HG03280 (cell line): Measurements from ENCODE around the gene PLEKHM2.

Source experiments
- ATAC-seq: cut with Tn5 transposase; IDR thresholded peaks from one replicate; pipeline ENCODE4 v1.9.1; 2021; ENCODE audit warnings: mild to moderate bottlenecking, moderate library complexity; ENCODE audit not compliant: unreplicated experiment

PLEKHM2 gene

DNA sequence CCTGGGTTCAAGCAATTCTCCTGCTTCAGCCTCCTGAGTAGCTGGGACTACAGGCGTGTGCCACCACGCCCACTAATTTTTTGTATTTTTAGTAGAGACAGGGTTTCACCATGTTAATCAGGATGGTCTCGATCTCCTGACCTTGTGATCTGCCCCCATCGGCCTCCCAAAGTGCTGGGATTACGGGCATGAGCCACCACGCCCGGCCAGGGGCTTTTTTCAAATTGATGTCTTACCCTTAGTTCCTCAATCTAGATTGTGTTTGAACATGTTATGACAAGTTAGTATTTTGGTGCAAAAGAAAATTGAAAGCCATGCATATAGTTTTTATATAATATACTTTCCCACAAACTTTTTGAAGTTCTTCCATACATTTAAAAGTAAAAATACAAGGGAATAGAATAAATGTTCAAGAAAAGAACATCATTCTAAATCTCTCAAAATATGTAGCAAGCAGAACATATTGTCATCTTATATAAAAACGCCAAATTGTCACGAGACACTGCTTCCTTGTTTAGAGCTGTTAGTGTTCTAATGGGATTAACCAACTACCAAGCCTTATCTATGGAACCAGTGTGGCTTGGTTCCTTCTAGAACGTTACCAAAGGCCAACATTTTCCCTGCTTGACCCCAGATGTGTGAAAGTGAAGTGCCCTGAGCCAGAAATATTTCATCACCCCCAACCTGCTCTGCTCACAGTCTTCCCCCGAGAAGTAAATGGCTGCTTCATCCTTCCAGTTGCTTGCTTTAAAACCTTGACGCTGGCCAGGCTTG, 9.5 kb upstream of the PLEKHM2 start:
- ATAC-seq, result no peak

DNA sequence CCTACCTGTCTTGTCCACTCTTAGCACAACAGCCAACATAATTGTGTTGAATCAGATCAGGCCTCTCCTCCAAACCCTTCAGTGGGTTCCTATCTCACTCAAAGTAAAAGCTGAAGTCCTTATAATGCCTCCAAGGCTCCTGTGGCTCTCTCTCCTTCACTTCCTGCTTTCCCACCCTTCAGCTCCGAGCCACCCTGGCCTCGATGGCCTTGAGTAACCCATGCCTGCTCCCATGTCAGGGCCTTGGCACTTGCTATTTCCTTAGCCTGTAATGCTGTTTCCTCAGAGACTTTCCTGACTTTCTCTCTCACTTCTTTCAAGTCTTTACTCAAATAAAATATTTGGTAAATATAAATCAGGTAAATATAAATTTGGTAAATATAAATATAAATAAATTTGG, 8.1 kb upstream of the PLEKHM2 start:
- no peak for ATAC-seq

DNA sequence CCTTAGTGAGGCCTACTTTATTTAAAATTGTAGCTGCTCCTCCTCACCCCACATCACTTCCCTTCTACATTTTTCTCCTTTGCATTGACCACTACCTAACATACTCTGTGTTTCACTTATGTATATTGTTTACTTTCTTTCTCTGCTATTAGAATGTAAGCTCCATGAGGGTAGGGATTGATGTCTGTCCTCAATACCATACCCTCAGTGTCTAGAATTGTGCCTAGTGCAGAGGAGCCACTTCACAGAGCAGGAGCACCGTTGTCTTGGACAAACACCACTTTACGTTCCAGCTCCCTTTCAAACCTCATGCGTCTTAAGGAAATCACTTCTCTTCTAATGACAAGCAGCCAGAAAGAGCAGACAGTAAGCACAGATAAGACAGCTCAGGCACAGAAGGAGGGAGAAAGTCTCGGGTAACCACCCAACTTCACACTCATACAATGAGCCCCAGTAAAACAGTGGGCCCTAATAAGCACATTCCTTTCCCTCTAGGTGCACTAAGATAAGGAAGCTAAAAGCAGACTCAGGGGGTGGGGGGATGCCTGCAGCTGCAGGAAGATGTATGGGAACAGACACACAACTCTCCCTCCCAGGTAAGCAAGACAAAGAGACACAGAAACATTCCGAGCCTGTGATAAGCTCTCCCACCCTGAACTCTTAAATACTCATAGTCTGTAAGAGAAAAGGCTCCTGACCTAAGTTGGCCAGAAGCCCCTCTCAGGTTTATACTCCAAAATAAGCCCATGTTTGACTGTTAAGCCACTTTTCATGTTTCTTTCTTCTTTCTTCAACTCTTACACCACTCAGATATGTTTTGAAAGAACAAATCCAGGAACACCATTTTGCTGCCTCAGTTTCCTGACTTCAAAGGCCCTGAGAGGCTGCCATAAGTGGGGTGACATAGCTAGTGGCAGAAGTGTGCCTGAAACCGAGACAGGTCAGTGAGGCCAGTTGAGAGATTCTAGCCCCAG, 7.1 kb upstream of the PLEKHM2 start:
- no peak for ATAC-seq

DNA sequence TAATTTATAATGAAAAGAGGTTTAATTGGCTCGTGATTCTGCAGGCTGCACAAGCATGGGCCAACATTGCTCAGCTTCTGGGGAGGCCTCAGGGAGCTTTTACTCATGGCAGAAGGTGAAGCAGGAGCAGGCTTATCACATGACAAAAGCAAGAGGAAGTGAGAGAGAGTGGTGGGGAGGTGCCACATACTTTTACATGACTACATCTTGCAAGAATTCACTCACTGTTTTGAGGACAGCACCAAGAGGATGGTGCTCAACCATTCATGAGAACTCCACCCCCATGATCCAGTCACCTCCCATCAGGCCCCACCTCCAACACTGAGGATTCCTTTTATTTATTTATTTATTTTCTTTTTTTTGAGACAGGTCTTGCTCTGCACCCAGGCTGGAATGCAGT, 5.5 kb upstream of the PLEKHM2 start:
- ATAC-seq, result no peak

DNA sequence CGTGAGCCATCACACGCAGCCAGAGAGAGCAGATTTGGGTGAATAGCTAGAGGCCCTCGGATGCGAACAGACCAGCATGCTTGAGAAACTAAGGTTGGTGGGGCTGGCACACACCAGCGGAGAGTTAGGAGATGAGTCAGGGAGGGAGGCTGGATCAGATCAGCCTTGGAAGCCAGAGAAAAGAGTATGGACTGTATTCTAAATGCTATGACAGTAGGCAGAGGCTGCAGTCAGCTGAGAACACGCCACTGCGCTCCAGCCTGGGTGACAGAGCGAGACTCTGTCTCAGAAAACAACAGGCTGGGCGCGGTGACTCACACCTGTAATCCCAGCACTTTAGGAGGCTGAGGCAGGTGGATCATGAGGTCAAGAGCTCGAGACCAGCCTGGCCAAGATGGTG, 4.0 kb upstream of the PLEKHM2 start:
- ATAC-seq, result no peak

GRCh38 chr1:15680561-15681348, 3.4 kb upstream of the PLEKHM2 start:
- no peak for ATAC-seq

GRCh38 chr1:15681349-15682292, 2.5 kb upstream of the PLEKHM2 start:
- no peak for ATAC-seq

GRCh38 chr1:15682936-15683341, 1.2 kb upstream of the PLEKHM2 start:
- no peak for ATAC-seq

DNA sequence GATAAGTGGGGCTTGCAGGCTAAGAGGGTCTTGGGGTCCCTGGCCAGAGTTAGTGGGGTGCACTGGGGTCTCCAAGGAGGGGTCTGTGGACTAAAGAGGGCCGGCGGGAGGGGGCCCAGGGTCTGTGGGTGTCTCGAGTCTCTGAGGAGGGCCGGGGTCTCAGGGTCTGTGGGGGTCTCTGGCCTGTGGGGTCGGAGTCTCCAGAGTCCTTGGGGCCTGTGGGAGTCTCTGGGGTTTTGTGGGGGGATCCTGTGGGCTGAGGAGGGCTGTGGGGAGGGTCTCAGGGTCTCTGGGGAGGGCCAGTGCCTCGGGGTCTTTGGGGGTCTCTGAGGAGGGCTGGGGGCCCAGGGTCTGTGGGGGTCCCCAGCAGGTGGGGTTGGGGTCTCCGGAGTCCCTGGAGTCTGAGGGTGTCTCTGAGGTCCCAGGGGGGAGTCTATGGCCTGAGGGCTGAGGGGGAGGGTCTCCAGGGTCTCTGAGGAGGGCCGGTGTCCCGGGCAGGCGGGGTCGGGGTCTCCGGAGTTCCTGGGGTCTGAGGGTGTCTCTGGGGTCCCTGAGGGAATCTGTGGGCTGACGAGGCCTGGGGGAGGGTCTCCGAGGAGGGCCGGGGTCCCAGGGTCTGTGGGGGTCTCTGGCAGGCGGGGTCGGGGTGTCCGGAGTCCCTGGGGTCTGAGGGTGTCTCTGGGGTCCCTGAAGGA, 628 bp upstream of the PLEKHM2 start:
- no peak for ATAC-seq

- ATAC-seq, result peak; percentile 38
Observed at GRCh38 chr1:15684468-15685291, 560 bp downstream of the PLEKHM2 start.

DNA sequence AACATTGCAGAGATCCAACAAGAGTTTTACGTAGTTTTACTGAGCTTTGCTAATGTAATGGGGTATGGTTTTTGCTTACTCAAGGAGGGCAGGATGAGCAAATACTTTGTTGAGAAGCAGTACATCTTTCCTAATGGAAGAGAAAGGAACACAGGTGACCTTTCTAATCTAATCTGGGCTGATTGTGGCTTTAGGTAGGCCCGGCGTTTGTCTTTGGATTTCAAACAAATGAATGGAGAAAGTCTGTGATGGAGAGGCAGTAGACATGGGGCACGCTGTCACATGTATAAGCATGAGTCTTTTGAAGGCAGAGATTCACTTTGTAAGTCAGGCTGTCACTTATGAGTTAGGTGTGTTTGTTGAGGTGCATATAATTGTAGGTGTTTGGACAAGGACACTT, 1.7 kb downstream of the PLEKHM2 start:
- ATAC-seq, result no peak

GRCh38 chr1:15687446-15687845, 3.3 kb downstream of the PLEKHM2 start:
- ATAC-seq, result no peak

- no peak for ATAC-seq
Observed at GRCh38 chr1:15690317-15690716, 6.2 kb downstream of the PLEKHM2 start.

DNA sequence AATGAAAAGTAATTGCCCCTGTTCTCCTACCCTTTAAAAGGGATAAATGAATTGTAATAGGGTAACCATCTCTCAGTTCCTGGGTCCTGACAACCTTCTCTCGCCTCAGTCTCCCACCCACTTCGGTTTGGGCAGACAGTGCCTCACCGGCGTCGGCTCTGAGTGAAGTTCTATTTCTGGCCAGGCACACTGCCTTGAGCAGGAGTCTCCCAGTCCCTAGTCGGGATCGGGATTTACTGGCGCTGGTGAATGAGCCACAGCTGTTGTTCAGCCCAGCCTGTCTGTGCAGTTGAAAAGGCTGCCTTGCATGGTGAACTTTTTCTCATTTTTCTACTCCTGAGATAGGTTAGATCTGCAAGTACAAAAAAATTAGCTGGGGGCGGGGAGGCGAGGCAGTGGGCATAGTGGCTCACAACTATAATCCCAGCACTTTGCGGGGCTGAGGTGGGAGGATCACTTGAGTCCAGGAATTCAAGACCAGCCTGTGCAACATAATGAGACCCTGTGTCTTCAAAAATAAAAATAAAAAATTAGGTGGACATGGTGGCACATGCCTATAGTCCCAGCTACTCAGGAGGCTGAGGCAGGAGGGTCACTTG, 7.4 kb downstream of the PLEKHM2 start:
- ATAC-seq, result no peak

DNA sequence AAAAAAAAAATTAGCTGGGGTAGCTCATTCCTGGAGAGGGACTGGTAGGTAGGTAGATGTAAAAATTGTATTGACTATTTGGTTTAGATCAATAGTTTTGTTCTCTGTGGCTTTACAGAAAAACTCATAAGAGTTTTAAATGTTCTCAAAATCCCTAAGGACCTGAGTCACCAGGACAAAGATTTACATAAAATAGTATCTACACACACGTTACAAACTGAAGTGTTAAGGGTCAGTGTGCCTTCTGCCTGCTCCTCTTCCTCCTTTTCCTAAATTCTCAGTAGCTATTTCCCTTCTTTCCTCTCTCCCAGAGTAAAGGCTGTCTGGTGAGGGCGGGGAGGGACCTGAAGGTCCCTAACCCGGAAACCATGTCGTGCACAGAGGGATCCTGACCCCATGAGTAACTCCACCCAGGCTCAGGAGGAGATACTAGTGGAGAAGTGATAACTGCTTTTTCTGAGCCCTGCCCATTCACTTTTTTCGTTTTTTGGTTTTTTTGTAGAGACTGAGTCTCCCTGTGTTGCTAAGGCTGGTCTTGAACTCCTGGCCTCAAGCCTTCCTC, 8.1 kb downstream of the PLEKHM2 start:
- ATAC-seq, result no peak

DNA sequence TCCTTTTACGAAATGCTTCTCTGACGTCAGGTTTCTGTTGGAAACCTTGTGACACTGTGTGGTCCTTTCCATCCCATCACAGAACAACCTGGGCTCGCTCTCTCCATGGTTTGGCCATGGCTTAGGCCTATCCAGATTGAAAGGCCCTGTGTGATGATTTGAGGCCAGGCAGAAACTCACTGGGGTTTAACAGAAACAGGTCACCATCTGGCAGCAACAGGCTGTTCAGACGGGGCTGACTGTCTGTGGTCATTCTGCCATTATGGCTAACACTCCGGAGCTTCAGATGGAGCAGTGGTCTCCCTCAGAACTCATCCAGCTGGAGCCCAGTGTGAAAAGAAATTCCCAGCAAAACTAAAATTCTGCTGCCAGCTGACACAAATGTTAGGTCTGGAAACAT, 9.3 kb downstream of the PLEKHM2 start:
- ATAC-seq, result no peak

GRCh38 chr1:15696956-15697521, 12.9 kb downstream of the PLEKHM2 start:
- peak; percentile 94 for ATAC-seq

DNA sequence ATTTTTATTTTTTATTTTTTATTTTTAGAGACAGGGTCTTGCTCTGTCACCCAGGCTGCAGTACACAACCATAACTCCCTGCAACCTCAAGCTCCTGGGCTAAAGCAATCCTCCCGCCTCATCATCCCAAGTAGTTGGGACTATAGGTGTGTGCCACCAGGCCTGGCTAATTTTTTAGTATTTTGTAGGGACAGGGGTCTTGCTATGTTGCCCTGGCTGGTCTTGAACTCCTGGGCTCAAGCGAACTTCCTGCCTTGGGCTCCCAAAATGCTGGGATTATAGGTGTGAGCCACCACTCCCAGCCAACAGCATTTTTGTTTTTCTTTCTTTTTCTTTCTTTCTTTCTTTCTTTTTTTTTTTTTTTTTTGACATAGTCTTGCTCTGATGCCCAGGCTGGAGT, 14.1 kb downstream of the PLEKHM2 start:
- ATAC-seq, result no peak
